HL-60 (cell line): ENCODE results near the gene HARS1.
A peak's percentile ranks its signal among the peaks of the same experiment; 100 is the strongest.

ENCODE experiments used
- DNase-seq, 2 experiments: peaks; one replicate each; pipeline ENCODE4 v3.0.0-alpha.2; 2010 to 2020; ENCODE audit warnings: low read depth in 1 of 2, low spot score in 1 of 2
- H3K27ac ChIP-seq: fragments of 250-450 bp; sonication (Bioruptor Pico); replicated peaks from 2 replicates; pipeline ENCODE4 v1.5.1; 2020; ENCODE audit warnings: mild to moderate bottlenecking, moderate library complexity
- H3K27me3 ChIP-seq: fragments of 250-450 bp; sonication (Bioruptor Pico); 2 replicates; pipeline ENCODE4 v1.5.1; 2021; ENCODE audit warnings: mild to moderate bottlenecking, moderate library complexity; ENCODE audit not compliant: insufficient read depth, poor library complexity, severe bottlenecking
- H3K4me3 ChIP-seq: replicated peaks from 2 replicates; pipeline ENCODE4 v1.5.1; 2011; ENCODE audit warnings: mild to moderate bottlenecking, control low read depth, low read length; ENCODE audit not compliant: insufficient read depth
- GABPA ChIP-seq: IDR thresholded peaks from 2 replicates; pipeline ENCODE4 v1.6.1; 2012; ENCODE audit warnings: low read depth
- POLR2AphosphoS5 ChIP-seq: IDR thresholded peaks from 2 replicates; pipeline ENCODE4 v1.6.1; 2012; ENCODE audit warnings: low read depth
- SPI1 ChIP-seq: IDR thresholded peaks from 2 replicates; pipeline ENCODE4 v1.6.1; 2012; ENCODE audit warnings: low read depth, mild to moderate bottlenecking, borderline replicate concordance
- TF ChIP-seq, protein P1 (sequence below): IDR thresholded peaks from one replicate; pipeline ENCODE4 v1.5.1; 2011; ENCODE audit warnings: low read length, control low read depth, inconsistent platforms; ENCODE audit not compliant: insufficient read depth
- TF ChIP-seq, protein P2 (sequence below): IDR thresholded peaks from 2 replicates; pipeline ENCODE4 v1.6.1; 2012; ENCODE audit warnings: low read depth; ENCODE audit not compliant: insufficient replicate concordance

HARS1 gene

DNA sequence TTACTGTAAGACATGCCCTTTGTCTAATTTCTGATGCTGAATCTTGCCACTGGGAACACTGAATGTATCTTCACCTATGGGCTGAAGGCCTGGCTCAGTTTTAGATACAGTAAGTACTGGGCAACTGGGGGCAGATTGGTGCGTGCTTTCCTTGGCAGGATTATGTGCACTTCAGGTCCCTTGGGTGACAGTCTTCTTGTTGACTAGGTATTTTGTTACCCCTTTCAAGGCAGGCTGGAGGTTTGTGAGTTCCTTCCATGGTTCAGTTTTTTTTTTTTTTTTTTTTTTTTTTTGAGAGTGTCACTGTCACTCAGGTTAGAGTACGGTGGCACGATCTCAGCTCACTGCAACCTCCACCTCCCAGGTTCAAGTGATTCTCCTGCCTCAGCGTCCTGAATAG lies 16.6 kb upstream of the HARS1 start:
- no peak for DNase-seq
- H3K4me3 ChIP-seq, result no peak overlapping the region
- no peak overlapping the region for H3K27ac ChIP-seq
- no peaks in the 10 kb centered on the region for H3K27me3 ChIP-seq
- TF ChIP-seq, protein P1, sequence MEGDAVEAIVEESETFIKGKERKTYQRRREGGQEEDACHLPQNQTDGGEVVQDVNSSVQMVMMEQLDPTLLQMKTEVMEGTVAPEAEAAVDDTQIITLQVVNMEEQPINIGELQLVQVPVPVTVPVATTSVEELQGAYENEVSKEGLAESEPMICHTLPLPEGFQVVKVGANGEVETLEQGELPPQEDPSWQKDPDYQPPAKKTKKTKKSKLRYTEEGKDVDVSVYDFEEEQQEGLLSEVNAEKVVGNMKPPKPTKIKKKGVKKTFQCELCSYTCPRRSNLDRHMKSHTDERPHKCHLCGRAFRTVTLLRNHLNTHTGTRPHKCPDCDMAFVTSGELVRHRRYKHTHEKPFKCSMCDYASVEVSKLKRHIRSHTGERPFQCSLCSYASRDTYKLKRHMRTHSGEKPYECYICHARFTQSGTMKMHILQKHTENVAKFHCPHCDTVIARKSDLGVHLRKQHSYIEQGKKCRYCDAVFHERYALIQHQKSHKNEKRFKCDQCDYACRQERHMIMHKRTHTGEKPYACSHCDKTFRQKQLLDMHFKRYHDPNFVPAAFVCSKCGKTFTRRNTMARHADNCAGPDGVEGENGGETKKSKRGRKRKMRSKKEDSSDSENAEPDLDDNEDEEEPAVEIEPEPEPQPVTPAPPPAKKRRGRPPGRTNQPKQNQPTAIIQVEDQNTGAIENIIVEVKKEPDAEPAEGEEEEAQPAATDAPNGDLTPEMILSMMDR, result no peak
- no peak for TF ChIP-seq SPI1
- no peak for TF ChIP-seq GABPA
- TF ChIP-seq POLR2AphosphoS5, result no peak
- TF ChIP-seq, protein P2, sequence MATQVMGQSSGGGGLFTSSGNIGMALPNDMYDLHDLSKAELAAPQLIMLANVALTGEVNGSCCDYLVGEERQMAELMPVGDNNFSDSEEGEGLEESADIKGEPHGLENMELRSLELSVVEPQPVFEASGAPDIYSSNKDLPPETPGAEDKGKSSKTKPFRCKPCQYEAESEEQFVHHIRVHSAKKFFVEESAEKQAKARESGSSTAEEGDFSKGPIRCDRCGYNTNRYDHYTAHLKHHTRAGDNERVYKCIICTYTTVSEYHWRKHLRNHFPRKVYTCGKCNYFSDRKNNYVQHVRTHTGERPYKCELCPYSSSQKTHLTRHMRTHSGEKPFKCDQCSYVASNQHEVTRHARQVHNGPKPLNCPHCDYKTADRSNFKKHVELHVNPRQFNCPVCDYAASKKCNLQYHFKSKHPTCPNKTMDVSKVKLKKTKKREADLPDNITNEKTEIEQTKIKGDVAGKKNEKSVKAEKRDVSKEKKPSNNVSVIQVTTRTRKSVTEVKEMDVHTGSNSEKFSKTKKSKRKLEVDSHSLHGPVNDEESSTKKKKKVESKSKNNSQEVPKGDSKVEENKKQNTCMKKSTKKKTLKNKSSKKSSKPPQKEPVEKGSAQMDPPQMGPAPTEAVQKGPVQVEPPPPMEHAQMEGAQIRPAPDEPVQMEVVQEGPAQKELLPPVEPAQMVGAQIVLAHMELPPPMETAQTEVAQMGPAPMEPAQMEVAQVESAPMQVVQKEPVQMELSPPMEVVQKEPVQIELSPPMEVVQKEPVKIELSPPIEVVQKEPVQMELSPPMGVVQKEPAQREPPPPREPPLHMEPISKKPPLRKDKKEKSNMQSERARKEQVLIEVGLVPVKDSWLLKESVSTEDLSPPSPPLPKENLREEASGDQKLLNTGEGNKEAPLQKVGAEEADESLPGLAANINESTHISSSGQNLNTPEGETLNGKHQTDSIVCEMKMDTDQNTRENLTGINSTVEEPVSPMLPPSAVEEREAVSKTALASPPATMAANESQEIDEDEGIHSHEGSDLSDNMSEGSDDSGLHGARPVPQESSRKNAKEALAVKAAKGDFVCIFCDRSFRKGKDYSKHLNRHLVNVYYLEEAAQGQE, result no peak

DNA sequence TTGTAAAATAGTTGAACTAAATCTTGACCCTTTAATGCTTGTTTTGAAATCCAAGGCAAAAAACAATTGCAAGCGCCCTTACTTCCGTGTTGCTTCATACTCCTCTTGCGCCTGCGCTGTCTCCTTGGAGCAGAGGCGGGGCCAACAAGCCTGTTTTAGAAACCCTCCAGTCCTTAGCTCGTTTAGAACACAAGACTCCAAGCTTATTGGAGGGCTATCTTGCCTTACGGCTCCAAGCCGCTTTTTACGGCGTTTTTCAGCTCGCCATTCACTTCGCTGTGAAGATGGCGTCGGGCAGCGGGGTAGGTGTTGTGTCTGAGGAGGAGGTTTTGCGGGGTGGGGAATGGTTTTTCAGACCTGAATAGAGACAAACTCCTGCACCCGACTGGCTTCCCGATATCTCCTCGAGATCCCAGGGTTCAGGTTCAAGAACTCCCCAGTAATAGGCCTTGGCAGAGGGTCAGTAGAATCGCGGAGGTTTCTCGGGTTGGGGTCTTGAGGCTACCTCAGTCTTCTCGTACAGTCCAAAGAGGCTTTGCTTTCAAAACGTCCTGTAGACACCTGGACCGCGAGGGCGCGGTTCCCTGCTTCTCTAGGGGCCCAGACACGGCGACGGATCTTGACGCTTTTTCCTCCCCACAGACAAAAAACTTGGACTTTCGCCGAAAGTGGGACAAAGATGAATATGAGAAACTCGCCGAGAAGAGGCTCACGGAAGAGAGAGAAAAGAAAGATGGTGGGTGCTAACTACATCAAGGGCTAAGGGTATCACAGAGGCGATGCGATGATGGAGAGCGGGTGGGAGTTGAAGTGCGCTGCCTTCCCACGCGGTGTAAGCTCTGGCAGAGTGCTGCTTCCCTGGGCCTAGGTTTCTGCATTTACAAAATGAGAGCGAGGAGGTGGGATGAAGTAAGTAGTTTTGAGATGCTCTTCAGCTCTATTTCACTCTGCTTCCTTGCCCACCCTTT lies 9.3 kb upstream of the HARS1 start, which contains the start of gene ZMAT2:
Gene ZMAT2 (plus strand): TSS at position 271 of the 968 bp plus-strand sequence. CDS start 14 bp downstream, at position 285.
- H3K27me3 ChIP-seq, result no peaks in the 10 kb centered on the region
- peak within 1 kb of the TSS; percentile 92 for H3K4me3 ChIP-seq
- no peak for TF ChIP-seq SPI1
- TF ChIP-seq POLR2AphosphoS5, result peak; percentile 91
- TF ChIP-seq, protein P2, result peak; percentile 78
- H3K27ac ChIP-seq, result peak within 1 kb of the TSS; percentile 66
- peak; percentile 98 to 99 for DNase-seq

DNA sequence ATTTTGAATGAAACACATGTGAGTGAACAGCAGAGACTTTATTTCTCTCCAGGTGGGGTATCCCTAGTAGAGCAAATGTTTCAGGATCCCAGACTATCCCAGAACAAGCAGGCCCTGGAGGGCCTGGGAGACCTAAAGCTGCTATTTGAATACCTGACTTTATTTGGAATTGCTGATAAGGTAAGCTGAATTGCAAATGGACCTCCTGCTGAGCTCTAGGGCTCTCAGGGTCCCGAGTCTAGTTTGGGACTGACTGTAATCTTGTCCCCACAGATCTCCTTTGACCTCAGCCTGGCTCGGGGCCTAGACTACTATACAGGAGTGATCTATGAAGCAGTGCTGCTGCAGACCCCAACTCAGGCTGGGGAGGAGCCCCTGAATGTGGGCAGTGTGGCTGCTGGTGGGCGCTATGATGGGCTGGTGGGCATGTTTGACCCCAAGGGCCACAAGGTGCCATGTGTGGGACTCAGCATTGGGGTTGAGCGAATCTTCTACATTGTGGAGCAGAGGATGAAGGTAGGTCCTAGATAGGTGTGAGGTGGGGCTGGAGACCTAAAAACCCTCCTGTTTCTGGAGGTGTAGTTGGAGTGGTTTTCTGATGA lies 5.8 kb upstream of the HARS1 start:
- TF ChIP-seq SPI1 (no peak), GABPA (no peak), POLR2AphosphoS5 (no peak)
- TF ChIP-seq, protein P2, result no peak
- TF ChIP-seq, protein P1, result no peak
- Histone ChIP-seq H3K27ac (no peak overlapping the region), H3K27me3 (no peaks in the 10 kb centered on the region), H3K4me3 (no peak overlapping the region)
- no peak for DNase-seq
